ENCODE results near the gene TBC1D32.

The TBC1D32 gene

DNA sequence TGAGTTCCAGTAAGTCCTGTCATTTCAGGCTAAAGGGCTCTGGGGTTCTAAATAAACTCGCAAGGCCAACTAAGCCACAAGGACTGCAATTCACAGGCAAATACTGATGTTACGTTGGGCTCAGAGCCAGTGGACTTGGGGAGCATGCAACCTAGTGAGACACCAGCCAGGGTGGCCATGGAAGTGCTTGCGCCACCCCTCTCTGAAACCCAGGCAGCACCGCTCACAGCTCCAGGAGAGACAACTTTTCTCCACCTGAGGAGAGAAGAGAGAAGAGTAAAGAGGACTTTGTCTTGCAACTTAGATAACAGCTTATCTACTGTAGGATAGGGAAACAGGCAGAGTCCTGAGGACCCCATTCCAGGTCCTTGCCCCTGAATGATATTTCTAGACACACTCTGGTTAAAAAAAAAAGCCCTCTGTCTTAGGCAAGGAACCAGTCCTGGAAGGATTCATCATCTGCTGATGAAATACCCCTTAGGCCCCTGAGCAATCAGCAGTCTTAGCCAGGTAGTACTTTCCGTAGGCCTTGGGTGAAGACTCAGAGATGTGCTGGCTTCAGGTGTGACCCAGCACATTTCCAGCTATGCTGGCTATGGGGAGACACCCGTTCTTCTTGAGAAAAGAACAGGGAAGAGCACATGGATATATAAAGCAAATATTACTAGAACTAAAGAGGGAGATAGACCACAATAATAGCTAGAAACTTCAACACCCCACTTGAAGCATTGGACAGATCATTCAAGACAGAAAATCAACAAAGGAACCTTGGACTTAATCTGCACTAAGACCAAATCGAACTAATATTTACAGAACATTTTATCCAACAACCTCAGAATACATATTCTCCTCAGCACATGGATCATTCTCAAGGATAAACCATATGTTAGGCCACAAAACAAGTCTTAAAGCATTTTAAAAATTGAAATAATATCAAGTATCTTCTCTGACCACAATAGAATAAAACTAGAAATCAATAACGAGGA lies 31.5 kb upstream of the TBC1D32 start:
- Mint-ChIP-seq H3K36me3 (ENCODE audit: low read depth) (no peaks in the 10 kb centered on the region), H3K9me3 (no peaks in the 10 kb centered on the region), H3K27ac (no peak overlapping the region), H3K4me1 (no peaks in the 10 kb centered on the region), H3K27me3 (ENCODE audit: low read depth) (no peaks in the 10 kb centered on the region), H3K4me3 (no peak overlapping the region)
- TF ChIP-seq, protein P1, sequence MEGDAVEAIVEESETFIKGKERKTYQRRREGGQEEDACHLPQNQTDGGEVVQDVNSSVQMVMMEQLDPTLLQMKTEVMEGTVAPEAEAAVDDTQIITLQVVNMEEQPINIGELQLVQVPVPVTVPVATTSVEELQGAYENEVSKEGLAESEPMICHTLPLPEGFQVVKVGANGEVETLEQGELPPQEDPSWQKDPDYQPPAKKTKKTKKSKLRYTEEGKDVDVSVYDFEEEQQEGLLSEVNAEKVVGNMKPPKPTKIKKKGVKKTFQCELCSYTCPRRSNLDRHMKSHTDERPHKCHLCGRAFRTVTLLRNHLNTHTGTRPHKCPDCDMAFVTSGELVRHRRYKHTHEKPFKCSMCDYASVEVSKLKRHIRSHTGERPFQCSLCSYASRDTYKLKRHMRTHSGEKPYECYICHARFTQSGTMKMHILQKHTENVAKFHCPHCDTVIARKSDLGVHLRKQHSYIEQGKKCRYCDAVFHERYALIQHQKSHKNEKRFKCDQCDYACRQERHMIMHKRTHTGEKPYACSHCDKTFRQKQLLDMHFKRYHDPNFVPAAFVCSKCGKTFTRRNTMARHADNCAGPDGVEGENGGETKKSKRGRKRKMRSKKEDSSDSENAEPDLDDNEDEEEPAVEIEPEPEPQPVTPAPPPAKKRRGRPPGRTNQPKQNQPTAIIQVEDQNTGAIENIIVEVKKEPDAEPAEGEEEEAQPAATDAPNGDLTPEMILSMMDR (IDR thresholded peaks at IDR 0.05; ENCODE audit: unreplicated experiment in 3 of 3): no peak

DNA sequence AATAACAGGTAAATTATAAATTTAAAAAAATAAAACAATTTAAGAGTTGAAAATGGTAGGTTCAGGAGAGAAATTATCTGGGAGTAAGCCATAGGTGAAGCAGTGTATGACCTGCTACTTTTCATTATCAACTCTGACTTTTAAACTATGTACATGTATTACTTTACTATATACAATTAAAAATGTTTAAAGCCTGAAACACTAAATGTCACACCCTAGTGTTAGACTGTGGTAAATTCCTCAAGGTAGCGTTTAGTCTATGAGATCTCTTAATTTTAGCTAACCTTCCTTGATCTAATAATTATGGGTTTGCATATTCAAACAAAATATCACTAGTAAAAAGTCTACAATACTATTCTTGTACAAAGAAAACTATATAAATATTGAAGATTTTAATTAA lies 22.3 kb upstream of the TBC1D32 start:
- TF ChIP-seq, protein P1 (IDR thresholded peaks at IDR 0.05; ENCODE audit: unreplicated experiment in 3 of 3): no peak
- Mint-ChIP-seq H3K27me3 (ENCODE audit: low read depth) (no peaks in the 10 kb centered on the region), H3K36me3 (ENCODE audit: low read depth) (no peaks in the 10 kb centered on the region), H3K9me3 (no peaks in the 10 kb centered on the region), H3K27ac (no peak overlapping the region), H3K4me1 (peaks cover 10% of the 10 kb centered on the region), H3K4me3 (no peak overlapping the region)

DNA sequence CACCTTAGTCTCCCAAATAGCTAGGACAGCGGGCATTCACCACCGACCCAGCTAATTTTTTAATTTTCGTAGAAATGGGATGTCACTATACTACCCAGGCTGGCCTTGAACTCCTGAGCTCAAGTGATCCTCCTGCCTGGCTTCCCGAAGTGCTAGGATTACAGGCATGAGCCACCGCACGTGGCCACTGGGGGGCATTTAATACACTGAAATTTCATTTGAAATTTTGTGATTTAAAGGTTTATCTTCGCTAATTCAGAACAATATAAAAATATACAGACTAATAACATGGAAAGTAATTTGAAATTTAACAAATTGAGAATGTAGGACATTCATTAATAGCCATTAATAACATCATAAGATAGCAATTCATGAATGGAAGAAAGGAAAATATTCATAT lies 20.5 kb upstream of the TBC1D32 start:
- no peak overlapping the region for H3K27ac Mint-ChIP-seq
- H3K4me1 Mint-ChIP-seq: peaks cover 10% of the 10 kb centered on the region
- no peaks in the 10 kb centered on the region for H3K9me3 Mint-ChIP-seq
- TF ChIP-seq, protein P1 (IDR thresholded peaks at IDR 0.05; ENCODE audit: unreplicated experiment in 3 of 3): no peak
- H3K4me3 Mint-ChIP-seq: no peak overlapping the region
- no peaks in the 10 kb centered on the region for H3K27me3 Mint-ChIP-seq (ENCODE audit: low read depth)
- H3K36me3 Mint-ChIP-seq (ENCODE audit: low read depth): no peaks in the 10 kb centered on the region

DNA sequence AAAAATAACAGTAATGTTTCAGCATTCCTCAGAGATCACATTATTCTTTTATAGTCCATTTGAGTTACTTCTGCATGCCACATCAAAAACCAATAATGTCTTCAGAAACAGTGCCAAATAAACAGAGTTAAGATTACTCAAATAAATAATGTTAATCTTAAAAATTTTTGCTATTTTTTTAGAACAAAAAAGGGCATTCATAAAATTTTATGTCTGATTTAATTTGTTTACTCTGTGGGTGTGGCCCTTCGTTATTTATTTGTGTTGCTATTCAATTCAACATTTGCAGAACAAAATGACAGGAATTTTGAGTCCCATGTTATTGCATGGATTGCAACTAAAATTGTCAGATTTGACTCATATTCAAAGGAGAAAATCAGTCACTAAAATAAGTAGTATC lies 18.7 kb upstream of the TBC1D32 start:
- H3K9me3 Mint-ChIP-seq: no peaks in the 10 kb centered on the region
- no peaks in the 10 kb centered on the region for H3K36me3 Mint-ChIP-seq (ENCODE audit: low read depth)
- TF ChIP-seq, protein P1 (IDR thresholded peaks at IDR 0.05; ENCODE audit: unreplicated experiment in 3 of 3): no peak
- no peak overlapping the region for H3K4me3 Mint-ChIP-seq
- H3K27me3 Mint-ChIP-seq (ENCODE audit: low read depth): no peaks in the 10 kb centered on the region
- peaks cover 10% of the 10 kb centered on the region for H3K4me1 Mint-ChIP-seq
- no peak overlapping the region for H3K27ac Mint-ChIP-seq

DNA sequence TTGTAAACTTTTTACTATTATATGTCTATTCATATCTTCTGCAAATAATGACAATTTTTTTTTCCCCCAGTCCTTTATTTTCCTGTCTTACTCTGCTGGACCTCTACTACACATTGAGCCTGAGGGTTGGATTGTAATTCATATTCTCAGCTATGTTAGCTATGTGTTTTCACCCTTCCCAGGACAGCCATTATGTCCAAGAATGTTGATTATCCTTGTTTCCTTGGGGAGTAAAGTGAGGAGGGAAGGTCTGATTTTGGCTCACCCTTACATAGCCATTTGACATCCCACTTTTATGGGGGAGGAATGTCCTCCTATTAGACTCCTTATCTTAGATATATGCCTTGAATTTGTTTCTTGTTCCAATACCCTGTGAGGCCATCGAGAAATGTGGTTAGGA lies 17.6 kb upstream of the TBC1D32 start:
- no peak overlapping the region for H3K4me3 Mint-ChIP-seq
- TF ChIP-seq, protein P1 (IDR thresholded peaks at IDR 0.05; ENCODE audit: unreplicated experiment in 3 of 3): no peak

DNA sequence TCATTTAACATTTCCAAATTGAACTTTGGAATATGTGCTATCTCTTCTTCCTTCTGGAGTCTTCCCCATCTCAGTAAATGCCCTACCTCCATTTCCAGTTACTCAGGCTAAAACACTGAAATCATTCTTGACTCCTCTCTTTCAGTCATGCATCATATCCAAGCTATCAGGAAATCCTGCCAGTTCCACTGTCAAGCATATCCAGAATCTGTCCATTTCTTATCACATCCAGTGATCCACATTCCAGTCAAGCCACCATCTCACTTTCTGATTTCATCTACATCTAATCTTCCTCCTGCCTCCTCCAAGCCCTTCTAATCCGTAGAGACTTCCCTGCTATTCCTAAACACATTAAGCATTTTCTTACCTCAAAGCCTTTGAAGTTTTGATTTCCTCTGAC lies 15.3 kb upstream of the TBC1D32 start:
- no peaks in the 10 kb centered on the region for H3K36me3 Mint-ChIP-seq (ENCODE audit: low read depth)
- H3K4me1 Mint-ChIP-seq: peaks cover 10% of the 10 kb centered on the region
- H3K27me3 Mint-ChIP-seq (ENCODE audit: low read depth): no peaks in the 10 kb centered on the region
- H3K4me3 Mint-ChIP-seq: no peak overlapping the region
- H3K9me3 Mint-ChIP-seq: no peaks in the 10 kb centered on the region
- TF ChIP-seq, protein P1 (IDR thresholded peaks at IDR 0.05; ENCODE audit: unreplicated experiment in 3 of 3): no peak
- no peak overlapping the region for H3K27ac Mint-ChIP-seq

More for the DNA sequence above, 17.6 kb upstream of the TBC1D32 start:
- Mint-ChIP-seq H3K36me3 (ENCODE audit: low read depth) (no peaks in the 10 kb centered on the region), H3K9me3 (no peaks in the 10 kb centered on the region), H3K4me1 (peaks cover 10% of the 10 kb centered on the region), H3K27ac (no peak overlapping the region), H3K27me3 (ENCODE audit: low read depth) (no peaks in the 10 kb centered on the region)

Data from nephron (organoid).